Aortic smooth muscle cell (primary cell): Measurements from ENCODE around the gene CD177. TPM values are rescaled to one million over a fixed set of nuclear protein-coding genes. Genes with fewer than 3 reads are reported as not detected.

Source experiments
- total RNA-seq: library from RNA; depleted of rRNA; stranded (reverse); fragments of >200 nt; gene quantifications from 2 replicates; pipeline ENCODE4 v1.2.3, GENCODE V29; 2014

The CD177 gene, protein sequence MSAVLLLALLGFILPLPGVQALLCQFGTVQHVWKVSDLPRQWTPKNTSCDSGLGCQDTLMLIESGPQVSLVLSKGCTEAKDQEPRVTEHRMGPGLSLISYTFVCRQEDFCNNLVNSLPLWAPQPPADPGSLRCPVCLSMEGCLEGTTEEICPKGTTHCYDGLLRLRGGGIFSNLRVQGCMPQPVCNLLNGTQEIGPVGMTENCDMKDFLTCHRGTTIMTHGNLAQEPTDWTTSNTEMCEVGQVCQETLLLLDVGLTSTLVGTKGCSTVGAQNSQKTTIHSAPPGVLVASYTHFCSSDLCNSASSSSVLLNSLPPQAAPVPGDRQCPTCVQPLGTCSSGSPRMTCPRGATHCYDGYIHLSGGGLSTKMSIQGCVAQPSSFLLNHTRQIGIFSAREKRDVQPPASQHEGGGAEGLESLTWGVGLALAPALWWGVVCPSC
- not detected in 2 replicates for total RNA-seq

DNA sequence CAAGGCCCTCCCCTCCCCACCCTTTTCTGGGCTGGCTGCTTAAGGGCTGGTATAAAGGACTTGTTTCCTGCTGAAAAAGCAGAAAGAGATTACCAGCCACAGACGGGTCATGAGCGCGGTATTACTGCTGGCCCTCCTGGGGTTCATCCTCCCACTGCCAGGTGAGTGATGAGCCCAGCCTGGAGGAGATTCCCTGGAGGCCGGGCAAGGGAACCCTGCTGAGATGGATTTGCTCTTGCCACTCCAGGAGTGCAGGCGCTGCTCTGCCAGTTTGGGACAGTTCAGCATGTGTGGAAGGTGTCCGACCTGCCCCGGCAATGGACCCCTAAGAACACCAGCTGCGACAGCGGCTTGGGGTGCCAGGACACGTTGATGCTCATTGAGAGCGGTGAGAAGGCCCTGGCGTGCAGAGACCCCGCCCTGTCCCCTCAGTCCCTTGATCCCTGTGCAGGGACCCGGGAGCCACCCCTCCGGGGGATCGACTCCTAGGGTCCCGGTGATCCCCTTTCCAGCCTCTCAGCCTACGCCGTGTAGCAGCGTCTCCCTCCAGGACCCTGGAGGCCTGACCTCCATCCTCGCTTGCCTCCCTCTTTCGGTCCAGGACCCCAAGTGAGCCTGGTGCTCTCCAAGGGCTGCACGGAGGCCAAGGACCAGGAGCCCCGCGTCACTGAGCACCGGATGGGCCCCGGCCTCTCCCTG lies at the start of gene CD177:
TSS of gene CD177 (plus strand) at position 81 of the 699 bp plus-strand sequence. CDS start at position 110, 29 bp downstream.

Other genes starting within 250 kb of the CD177 start
- gene PSG5, start 167.2 kb upstream of the CD177 start, total RNA-seq: 0.12 TPM in 1 of 2 replicates, not detected in the other
- gene PSG4, start 148.0 kb upstream of the CD177 start, total RNA-seq: 0.53 and 0.81 TPM in 2 replicates
- not detected in 2 replicates for gene PSG9, start 84.2 kb upstream of the CD177 start, total RNA-seq
- gene TEX101, start 61.2 kb downstream of the CD177 start, total RNA-seq: not detected in 2 replicates
- gene LYPD3, start 111.9 kb downstream of the CD177 start, total RNA-seq: 0.13 TPM in 1 of 2 replicates, not detected in the other
- gene PHLDB3, start 151.1 kb downstream of the CD177 start, total RNA-seq: 9.0 and 13.4 TPM in 2 replicates
- 95.8 and 104 TPM in 2 replicates for gene ETHE1, start 173.5 kb downstream of the CD177 start, total RNA-seq
- gene ZNF575, start 179.5 kb downstream of the CD177 start, total RNA-seq: 0.25 and 0.26 TPM in 2 replicates
- 14.1 and 14.7 TPM in 2 replicates for gene XRCC1, start 221.8 kb downstream of the CD177 start, total RNA-seq
- gene PINLYP, start 222.1 kb downstream of the CD177 start, total RNA-seq: 2.2 and 5.3 TPM in 2 replicates
- gene IRGQ, start 242.4 kb downstream of the CD177 start, total RNA-seq: 18.8 and 21.5 TPM in 2 replicates
- gene ZNF576, start 242.9 kb downstream of the CD177 start, total RNA-seq: 8.3 and 9.1 TPM in 2 replicates